HG03520 (cell line): ENCODE data around the gene MZF1.
"Not testable (repeated sequence)": the region's sequence is repeated elsewhere in the genome, so short reads cannot be mapped to it uniquely, and the experiment has no call there.

Experiments
- ATAC-seq: cut with Tn5 transposase; IDR thresholded peaks from one replicate; pipeline ENCODE4 v1.9.1; 2021; ENCODE audit warnings: mild to moderate bottlenecking, moderate library complexity; ENCODE audit not compliant: unreplicated experiment

Gene MZF1

DNA sequence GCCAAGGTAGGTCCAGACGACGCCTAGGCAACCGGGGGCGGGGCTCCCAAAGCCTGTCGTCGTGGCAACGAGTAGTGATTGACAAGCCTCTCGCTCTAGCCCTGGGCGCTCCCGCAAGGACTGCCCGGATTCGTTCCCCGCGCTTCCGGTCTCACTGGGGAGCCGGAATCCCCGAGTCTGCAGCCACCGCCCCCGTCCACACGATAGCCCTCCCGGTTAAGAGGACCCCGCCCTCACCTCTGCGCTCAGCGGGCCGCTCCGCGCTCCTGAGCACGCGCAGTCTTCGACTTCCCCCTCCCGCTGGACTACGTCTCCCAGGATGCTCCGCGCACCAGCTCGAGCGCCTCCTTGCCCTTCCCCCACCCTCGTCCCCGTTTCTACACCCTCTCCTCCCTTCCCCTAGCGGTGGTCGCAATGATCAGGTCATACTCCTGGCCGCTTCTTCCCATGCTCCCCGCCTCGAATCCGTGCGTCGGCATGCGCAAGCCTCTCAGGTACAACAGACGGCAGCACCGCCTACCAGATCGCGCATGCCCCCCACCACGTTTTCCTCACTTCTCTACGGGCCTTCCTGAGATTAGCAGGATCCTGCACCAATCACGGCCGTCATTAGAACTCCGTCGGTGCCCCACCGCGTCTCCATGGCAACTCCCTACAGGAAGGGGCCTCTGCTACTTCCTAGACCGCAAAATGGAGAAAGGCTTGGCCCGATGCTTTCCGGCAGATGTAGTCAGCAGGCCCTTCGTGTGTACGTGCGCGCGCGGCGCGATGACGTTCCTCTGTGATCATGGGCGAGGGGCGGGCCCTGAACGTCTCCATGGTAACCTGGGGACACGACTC lies at the start of gene MZF1:
Gene MZF1, minus strand, starts transcription at position 518 of the 840 bp plus-strand sequence. CDS start 1,946 bp downstream, outside the sequence.
- ATAC-seq, result peak; percentile 46

- ATAC-seq, result not testable (repeated sequence)
Observed at GRCh38 chr19:58607213-58607612, 34.1 kb upstream of the MZF1 start.

GRCh38 chr19:58606251-58606896 lies 33.2 kb upstream of the MZF1 start:
- ATAC-seq, result not testable (repeated sequence)

GRCh38 chr19:58586133-58586765 lies 13.1 kb upstream of the MZF1 start:
- no peak for ATAC-seq

DNA sequence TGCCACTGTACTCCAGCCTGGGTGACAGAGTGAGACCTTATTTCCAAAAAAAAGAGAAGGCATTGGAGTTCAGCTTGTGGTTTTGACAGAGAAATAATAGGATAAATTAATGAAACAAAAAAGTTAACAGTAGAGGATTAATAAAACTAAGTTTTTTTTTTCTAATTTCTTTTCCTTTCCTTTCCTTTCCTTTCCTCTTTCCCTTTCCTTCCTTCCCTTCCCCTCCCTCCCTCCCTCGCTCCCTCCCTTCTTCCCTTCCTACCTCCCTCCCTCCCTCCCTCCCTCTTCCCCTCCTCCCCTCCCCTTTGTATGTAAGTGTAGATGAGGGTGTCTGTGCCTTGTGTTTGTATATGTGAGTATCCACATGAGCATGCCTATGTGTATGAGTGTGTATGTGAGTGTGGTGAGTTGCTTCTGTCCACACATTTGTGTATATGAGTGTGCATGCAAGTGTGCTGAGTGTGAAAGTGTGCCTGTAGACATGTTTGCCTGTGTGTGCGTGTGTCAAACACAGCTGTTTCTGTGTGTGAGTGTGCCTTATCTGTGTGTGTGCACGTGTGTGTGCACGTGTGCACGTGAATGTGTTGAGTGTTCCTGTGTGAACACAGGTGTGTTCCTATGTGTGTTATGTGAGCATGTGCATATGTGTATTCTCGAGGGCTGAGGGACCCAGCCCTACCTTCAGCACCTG lies 12.5 kb upstream of the MZF1 start:
- ATAC-seq, result no peak

GRCh38 chr19:58584498-58585441 lies 11.6 kb upstream of the MZF1 start:
- ATAC-seq, result no peak

DNA sequence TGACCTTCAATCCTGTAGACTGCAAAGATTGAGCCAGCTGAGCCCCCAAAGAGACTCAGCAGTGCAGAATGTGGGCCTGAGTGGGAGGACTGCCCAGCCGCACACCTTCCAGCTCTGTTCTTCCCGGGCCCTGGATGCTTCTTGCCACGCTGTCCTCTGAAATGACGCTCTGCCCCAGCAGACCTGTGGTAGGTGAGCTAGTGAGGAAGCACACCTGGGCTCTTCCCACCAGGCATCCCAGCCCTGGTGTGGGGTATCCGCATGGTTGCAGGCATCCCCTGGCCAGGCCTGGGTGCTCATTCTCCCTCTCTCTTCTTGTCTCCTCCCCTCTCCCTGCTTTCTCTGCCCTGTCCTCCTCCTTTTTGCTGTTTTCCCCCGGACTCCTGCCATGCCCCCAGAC lies 9.8 kb upstream of the MZF1 start:
- ATAC-seq, result no peak

DNA sequence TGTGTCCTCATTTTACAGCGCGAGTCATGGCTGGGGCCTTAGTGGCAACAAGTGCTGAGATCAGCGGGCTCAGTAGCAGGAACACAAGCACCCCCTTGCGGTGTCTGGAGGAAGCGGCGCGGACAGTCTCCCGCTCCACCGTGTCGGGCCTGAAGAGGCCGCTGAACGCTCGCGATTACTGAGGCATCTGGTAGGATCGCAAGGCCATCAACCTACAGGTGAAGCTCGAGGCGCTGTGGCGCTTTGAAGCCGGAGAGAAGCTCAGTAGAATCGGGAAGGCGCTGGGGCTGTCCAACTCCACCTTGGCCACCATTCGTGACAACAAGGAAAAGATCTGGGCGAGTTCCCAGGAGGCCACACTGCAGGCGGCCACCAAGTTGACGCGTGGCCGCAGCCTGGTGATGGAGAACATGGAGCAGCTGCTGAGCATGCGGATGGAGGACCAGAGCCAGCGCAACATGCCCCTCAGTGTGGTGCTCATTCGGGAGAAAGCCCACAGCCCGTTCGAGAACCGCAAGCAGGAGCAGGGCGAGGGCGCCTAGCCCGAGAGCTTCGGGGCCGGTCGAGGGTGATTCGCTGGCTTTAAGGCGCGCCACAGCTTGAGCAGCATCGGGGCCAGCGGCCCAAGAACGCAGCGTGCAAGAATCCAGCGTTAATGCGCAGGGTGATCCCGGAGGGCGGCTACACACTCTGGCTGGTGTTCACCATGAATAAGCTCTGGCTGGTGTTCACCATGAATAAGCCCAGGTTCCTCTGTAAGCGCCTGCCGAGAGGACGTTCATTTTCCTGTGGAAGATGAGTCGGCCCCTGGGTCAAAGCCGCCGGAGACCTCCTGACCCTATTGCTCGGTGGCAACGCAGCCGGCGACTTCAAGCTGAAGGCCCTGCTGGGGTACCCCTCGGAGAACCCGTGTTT lies 8.3 kb upstream of the MZF1 start:
- ATAC-seq, result peak; percentile 56

- no peak for ATAC-seq
Observed at GRCh38 chr19:58579473-58580142, 6.5 kb upstream of the MZF1 start.

DNA sequence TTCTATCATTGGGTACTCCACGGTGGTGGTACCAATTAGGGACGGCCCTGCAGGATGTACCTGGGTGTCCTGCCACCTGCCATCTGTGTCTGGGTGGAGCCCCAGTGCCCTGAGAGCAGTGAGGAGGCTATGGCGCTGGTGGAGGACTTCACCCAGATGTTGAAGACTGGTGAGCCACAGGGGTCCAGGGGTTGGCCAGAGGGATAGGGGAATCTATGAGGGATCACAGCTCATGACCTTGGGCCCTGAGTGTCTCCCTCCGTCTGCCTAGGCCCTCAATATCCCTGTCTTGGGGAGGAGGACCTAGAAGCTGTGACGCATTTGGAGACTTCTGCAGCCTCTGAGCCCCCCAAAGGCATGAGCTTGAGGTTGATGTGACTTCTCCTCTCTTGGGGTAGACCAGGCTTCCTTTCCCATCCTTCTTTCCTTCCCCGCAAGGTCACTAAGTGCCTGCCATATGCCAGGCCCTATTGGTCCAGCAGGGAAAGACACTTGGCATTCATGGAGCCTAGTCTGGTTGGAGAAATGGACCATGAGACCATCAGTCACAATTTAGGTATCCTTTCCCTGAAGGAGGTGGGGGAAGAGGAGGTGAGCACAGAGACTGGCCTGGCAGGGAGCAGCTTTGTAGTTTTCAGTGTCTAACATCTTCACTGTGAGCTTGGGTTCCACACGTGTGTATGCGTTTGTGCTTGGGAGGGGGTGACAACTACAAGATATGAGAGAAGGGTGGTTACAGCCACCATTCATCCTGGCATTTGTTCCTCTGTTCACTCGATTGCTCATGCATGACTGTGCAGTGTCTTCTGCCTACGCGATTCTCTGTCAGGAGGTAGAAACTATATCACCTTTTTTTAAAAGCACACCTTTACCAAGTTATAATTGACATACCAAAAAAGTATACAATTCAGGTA lies 5.1 kb upstream of the MZF1 start:
- ATAC-seq, result no peak

GRCh38 chr19:58577581-58577980 lies 4.4 kb upstream of the MZF1 start:
- not testable (repeated sequence) for ATAC-seq

DNA sequence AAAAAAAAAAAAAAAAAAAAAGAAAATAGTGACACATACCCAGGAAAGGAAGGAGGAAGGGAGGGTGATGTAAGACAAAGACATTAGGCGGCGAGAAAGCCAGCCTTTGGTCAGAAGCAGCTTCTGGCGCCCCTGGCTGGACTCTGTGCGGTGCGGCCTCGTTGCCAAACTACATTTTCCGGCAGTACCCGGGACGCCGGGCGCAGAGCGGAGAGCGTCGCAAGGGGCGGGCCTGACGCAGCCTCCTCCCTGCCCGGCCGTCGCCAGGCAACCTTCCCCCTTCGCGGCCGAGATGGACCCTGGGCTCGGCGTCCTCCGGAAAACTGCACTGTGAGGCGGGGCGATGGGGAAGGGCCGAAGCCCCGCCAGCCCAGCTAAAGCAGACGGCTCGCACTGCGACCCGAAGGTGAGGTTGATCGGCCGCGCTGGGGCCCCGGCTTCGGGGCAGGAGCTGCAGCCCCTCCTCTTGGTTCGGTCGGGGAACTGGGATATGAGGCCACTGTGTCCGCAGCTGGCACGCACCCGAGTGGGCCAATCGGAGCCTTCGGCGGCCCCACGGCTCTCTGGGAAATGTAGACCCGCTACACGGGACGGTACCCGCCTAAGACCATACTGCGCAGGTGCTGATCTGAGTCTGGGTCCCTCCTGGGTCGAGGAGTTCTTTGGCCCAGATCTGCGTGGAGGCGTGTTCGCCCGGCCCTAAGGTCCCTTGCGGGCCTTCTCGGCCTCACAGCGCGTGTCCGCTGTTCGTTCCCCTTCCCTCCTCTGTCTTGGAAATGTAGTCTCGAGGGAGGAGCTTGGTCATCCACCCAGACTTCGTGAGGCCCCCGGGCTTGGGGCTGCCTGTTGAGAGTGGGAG lies 2.3 kb upstream of the MZF1 start:
- ATAC-seq, result peak; percentile 35

DNA sequence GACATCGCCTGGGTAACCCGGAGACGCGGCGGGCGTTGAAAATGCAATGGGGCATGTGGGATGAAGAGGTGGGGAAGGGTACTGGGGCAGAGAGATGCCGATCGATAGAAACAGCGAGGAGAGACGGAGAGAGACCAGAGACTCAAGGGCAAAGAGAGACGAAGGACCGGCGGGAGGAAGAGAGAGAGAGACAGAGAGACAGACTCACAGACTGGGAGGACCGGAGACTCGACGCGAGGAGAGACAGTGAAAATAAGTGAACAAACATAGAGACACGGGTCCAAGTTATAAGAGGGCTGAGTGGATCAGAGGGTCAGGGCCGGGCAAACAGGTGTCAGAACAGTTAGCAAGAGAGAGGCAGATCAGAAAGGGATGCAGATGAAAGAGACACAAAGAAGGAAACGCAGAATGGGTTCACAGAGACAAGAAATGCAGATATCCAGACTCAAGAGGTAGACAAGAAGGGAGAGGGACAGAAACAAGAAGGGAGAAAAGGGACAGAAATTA lies 576 bp upstream of the MZF1 start:
- ATAC-seq, result no peak

GRCh38 chr19:58572026-58572817 lies 913 bp downstream of the MZF1 start:
- ATAC-seq, result no peak

- ATAC-seq, result no peak
Observed at GRCh38 chr19:58571575-58571947, 1.6 kb downstream of the MZF1 start.
